LoVo (cell line): ENCODE measurements around the gene MOAP1.
"Not testable (repeated sequence)": the region's sequence is repeated elsewhere in the genome, so short reads cannot be mapped to it uniquely, and the experiment has no call there.

Source experiments
- DNase-seq: peaks from one replicate; pipeline ENCODE4 v3.0.0-alpha.2; 2016; ENCODE audit warnings: low spot score

MOAP1 gene

DNA sequence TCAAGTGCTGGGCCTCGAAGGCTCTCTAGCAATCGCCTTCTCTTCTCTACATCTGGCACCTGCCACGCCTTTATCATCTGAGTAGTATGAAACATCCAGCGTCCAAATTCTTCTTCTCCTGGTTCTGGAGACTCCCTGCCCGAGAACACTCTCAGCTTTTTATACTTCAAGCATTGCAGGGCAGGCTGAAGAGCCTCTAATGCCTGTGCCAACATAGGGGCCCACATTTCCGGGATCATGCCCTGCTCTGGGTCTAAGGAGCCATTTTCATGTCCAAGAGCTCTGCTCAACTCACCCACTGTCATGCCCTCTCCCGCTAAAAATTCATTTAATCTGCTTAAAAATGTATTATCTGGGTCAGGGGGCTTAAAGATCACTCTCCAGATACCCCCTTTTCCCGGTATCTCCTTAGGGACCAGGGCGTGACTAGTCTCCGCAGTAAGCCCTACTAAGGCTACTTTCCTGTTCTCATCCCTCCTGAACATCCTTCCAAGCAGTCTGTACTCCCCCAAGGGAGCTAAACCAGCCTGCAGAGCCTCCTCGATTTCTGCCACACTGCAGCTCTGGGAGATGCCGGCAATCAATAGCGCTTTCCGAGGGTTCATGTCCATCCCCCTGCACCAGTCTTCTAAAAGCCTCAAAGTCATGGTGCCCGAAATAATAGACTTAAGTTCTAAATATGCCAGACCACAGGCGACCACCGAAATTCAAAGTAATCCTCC, 940 bp downstream of the MOAP1 start:
- no peak for DNase-seq

GRCh38 chr14:93175492-93175891, 9.2 kb downstream of the MOAP1 start:
- DNase-seq = no peak

DNA sequence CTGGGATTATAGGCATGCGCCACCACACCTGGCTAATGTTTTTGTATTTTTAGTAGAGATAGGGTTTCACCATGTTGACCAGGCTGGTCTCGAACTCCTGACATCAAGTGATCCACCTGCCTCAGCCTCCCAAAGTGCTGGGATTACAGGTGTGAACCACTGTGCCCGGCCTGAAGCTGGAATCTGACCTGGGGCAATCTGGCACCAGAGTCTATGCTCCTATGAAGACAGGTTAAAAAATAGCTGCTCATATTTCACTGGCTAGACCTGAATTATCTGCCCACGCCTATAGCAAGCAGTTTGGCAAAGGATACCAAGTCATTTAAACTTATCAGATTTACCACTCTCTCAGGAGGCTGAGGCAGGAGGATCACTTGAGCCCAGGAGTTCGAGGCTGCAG, 10.0 kb downstream of the MOAP1 start:
- DNase-seq = not testable (repeated sequence)

DNA sequence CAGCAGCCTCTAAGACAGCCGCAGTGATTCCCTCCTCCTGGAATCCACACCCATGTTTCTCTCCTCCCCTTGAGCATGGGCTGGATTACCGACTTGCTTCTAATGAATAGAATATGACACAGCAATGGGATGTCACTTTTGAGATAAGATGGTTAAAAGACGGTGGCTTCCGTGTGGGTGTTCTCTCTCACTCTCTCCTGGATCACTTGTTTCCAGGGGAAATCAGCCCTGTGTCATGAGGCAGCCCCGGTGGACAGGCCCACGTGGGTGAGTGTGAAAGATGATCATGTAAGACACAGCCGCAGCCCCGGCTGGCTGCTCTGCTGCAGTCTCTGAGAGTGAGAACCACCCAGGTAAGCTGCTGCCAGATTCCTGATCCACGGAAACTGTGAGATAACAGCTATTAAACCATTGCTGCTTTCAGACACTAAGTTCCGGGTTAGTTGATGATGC, 10.7 kb downstream of the MOAP1 start:
- DNase-seq = no peak

DNA sequence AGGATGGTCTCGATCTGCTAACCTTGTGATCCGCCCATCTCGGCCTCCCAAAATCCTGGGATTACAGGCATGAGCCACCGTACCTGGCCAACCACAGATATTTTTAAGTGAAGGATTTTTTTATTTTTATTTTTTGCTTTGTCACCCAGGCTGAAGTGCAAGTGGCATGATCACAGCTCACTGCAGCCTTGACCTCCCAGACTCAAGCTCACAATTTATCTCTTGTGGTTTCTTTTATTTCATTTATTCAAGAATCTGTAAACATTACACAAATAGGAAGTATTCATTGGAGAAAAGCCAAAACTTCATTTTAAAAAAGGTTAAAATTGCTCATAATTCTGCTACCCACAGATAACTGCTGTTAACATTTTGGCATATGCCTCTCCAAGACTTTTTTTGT, 13.3 kb downstream of the MOAP1 start:
- no peak for DNase-seq

DNA sequence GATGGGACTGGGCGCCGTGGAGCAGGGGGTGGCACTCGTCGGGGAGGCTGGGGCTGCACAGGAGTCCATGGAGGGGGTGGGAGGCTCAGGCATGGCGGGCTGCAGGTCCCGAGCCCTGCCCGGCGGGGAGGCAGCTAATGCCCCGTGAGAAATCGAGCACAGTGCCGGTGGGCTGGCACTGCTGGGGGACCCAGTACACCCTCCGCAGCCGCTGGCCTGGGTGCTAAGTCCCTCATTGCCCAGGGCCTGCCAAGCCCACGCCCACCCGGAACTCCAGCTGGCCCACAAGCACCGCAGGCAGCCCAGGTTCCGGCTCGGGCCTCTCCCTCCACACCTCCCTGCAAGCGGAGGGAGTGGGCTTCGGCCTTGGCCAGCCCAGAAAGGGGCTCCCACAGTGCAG, 14.6 kb downstream of the MOAP1 start:
- not testable (repeated sequence) for DNase-seq

- not testable (repeated sequence) for DNase-seq
Measured at GRCh38 chr14:93169619-93170018, 15.1 kb downstream of the MOAP1 start.

GRCh38 chr14:93168610-93169009, 16.1 kb downstream of the MOAP1 start:
- DNase-seq = not testable (repeated sequence)

DNA sequence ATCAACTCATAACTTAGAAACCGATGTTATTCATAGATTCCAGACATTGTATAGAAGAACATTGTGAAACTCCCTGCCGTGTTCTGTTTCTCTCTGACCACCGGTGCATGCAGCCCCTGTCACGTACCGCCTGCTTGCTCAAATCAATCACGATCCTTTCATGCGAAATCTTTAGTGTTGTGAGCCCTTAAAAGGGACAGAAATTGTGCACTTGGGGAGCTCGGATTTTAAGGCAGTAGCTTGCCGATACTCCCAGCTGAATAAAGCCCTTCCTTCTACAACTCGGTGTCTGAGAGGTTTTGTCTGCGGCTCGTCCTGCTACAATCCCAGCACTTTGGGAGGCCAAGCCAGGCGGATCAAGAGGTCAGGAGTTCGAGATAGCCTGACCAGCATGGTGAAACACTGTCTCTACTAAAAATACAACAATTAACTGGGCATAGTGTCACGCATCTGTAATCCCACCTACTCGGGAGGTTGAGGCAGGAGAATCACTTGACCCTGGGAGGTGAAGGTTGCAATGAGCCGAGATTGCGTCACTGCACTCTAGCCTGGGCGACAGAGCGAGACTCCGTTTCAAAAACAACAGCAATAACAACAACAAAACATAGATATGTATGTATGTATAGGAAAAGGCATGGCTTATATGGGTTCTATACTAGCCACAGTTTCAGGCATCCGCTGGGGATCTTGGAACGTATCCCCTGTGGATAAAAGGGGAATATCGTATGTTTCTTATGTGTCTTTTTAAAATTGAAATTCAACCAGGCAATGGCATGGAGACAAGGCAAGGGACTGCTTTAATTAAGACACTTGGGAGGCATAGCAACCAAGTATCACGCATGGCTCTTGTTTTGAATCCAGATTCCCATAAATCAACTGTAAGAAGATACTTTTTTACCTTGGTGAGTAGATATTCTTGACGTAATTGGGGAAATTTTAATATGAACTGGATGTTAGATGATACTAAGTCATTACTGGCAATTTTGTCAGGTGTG, 19.1 kb downstream of the MOAP1 start:
- not testable (repeated sequence) for DNase-seq

GRCh38 chr14:93163564-93163963, 21.1 kb downstream of the MOAP1 start:
- no peak for DNase-seq

DNA sequence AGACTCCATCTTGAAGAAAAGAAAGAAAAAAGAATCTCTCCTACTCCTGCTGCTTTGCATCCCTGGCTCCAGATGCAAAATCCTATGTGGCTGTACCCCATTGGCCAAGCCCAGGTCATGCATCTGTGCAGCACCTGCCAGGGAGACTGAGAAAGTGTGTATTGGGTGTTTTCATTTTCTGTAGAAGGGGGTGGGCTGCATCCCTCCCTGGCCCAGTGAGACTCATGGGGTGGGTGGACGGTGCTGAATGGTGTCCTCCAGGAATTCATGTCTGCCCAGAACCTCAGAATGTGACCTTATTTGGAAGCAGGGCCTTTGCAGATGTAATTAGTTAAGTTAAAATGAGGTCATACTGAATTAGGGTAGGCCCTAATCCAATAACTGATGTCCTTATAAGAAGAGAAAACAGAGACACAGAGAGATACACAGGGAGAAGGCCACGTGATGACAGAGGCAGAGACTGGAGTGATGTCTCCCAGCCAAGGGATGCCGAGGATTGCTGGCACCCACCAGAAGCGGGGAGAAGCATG, 23.2 kb downstream of the MOAP1 start:
- no peak for DNase-seq

DNA sequence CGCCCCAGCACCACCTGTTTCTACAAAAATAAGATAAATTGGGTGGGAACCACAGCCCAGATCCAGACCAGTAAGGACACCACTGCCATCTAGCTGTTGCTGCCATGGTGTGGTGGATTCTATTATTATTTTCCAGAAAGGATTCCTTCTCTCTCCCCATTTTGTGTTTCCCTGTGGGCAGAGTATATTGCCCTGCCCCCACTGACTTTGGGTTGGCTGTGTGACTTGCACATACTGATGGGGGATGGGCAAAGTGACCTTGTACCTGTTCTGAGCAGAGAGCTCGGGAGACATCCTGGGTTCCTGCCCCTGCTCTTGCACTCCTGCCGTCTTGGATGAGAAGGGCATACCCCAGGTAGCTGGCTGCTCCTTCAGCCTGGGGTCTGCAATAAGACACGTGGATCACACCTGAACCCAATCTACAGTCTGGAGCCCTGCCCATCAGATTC, 24.3 kb downstream of the MOAP1 start:
- DNase-seq = no peak

GRCh38 chr14:93159625-93160352, 24.9 kb downstream of the MOAP1 start:
- DNase-seq = not testable (repeated sequence)

DNA sequence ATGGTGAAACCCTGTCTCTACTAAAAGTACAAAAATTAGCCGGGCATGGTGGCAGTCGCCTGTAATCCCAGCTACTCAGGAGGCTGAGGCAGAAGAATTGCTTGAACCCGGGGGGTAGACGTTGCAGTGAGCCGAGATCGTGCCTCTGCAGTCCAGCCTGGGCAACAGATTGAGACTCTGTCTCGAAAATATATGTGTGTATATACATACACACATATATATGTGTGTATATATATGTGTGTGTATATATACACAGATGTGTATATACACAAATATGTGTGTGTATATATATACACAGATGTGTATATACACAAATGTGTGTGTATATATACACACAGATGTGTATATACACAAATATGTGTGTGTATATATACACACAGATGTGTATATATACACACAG, 26.3 kb downstream of the MOAP1 start:
- not testable (repeated sequence) for DNase-seq

DNA sequence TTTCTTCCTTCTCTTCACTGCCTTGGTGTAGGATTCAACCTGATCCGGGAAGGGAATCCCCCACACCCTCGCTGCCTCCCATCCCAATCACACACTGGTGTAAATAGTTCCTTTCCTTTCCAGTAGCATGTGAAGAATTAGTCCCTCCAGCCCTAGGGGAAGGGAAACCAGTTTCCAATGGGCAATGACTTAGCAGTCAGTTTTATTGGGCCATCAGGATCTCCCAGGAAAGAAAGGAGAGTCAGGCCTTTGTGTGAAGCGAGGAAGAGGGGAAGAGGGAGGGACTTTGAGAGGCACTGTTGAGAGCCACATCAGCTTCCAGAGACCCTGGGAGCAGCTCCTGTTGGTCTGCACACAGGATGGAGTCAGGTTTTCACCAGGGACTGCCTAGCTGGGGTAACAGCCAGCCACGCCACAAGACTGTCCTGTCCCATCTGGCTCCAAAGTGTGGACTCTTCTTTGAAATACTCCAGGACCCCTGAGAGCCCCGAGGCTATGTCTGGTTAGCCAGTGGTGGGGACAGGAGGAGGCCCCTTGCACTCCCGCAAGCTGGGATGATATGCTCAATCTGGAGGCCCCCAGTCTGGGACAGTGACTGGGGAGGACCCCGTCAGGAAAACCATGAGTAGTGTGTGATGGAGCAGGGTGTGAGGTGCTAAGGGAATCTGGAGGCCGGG, 27.9 kb downstream of the MOAP1 start:
- no peak for DNase-seq

DNA sequence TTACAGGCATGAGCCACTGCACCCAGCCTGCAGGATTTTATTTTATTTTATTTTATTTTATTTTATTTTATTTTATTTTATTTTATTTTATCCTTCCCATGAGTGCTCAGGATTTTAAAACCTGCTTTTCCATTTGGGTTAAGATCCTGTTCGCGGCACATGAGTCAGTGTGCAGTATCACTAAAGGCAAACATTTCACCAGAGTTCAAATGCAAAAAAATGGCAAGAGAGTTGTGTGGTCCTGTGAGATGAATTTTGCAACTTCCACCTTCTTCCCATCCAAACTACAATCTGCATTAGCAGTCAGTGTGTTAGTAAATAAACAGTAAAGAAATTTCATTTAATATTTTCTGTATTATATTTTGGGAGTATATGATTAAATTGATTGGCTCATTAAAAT, 29.0 kb downstream of the MOAP1 start:
- DNase-seq = no peak

DNA sequence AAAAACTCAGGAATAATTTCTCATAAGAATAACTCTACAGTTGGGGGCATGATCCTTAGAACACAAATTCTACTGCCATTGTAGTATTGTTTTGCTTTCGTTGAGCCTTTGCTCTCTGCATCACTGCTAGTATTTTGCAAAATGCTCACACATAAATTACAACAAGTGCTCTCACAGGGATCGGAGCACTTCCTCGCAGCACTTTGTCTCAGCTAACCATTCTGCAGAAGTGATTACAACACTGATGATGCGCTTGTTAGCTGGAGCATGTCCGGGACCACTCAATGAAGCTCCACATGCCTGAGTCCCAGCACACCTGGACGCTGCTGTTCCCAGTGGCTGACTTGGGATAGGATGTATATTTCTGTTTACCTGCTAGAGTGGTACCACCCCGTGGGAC, 31.6 kb downstream of the MOAP1 start:
- no peak for DNase-seq

DNA sequence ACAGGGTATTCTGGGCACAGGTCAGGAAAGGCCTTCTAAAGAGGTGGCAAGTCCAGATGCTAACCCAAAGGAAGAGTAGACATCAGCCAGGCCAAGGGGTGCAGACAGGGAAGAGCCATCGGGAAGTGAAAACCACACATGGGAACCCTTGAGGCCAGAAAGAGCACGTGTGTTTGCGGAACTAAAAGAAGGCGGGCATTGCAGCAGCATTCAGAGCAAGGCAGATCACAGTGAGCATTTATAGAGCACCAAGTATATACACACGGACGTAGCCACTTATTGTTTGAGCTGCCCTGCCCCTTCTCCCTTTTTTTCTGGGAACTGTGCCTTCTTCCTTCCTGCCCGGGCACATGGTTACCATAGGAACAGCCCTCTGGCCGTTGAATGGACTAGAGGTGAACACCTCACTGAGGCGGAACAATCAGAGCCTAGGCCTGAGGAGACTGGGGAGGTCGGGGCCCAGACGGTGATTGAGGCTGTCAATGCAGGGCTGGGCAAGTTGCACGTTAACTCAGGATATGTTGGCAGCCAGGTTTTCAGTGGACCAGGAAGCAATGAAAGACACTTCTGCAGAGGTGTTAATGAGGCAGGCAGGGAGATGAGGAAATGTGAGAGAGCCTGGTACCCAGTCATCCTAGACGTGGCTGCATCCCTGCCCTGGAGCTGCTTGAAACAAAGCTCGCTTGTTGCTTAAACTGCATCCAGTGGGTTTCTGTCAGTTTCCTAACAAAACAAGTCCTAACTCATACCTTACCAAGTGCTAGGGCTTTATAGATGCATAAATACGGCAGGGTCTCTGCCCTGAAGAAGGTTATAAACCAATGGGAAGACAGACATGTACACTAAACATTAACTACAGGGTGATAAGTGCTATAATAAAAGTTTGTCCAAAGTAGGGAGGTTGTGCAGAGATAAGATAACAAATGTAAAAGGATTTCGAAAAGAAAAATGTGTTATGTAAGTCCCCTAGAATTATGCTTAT, 34.2 kb downstream of the MOAP1 start:
- DNase-seq = no peak

DNA sequence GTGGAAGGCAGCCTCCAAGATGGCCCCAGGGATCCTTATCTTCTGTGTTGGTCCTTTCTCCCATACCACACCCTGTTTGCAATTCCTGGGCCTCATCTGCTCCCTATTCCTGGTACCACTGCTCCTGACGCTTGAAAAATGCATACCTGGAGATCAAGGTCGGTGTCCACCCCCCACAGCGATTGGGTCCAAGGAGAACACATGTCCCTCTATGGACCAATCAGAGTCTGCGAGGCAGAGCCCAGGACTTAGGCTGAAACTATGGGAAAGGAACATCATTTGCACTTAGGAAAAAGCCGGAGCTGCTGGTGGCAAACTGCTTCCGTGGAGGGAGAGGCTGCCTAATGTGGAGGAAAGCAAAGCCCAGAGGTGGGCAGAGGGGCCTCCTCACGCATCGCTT, 35.7 kb downstream of the MOAP1 start:
- DNase-seq = no peak

DNA sequence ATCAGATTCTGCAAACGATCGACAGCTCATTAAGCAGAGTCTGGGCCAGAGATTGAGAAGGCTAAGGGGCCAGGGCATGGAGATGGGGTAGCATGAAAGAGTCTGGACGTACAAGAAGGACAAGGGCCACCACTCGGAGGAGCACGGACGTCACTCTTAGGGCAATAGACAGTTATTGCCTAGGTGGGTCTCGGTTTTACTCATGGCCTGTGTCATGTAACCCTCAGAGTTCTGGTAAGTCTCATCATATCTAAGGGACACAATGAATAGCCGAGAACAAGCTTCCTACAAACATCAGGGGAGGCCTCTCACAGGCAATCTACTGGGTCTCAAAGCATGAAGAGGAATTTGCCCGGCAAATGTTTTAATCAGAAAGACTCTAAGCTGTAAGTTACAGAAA, 38.6 kb downstream of the MOAP1 start:
- no peak for DNase-seq
